ENCODE results near the gene SEPTIN1. TPM values are rescaled to one million over a fixed set of nuclear protein-coding genes. Genes with fewer than 3 reads are reported as not detected.

Gene SEPTIN1
- total RNA-seq, 2 donors from 2014 or later: 198 to 216 TPM

DNA sequence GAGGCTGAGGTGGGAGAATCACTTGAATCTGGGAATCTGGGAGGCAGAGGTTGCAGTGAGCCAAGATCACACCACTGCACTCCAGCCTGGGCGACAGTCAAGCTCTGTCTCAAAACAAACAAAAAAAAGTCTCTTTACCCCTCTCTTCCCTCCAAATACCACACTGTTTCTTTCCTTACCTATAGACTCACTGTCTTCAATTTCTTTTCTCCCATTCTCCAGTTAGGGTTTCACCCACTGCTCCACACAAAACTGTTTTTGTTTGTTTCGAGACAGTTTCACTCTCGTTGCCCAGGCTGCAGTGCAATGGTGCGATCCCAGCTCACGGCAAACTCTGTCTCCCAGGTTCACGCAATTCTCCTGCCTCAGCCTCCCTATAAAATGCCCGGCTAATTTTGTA lies 21.2 kb downstream of the SEPTIN1 start:
- no peaks in the 10 kb centered on the region for H3K9me3 Mint-ChIP-seq
- H3K27ac Mint-ChIP-seq: no peak overlapping the region
- peaks cover 28% of the 10 kb centered on the region for H3K4me1 Mint-ChIP-seq
- ATAC-seq (replicated peaks): no peak
- H3K4me3 Mint-ChIP-seq: no peak overlapping the region
- peaks cover 89% of the 10 kb centered on the region for H3K36me3 Mint-ChIP-seq (ENCODE audit: low read depth)
- H3K27me3 Mint-ChIP-seq: no peaks in the 10 kb centered on the region

DNA sequence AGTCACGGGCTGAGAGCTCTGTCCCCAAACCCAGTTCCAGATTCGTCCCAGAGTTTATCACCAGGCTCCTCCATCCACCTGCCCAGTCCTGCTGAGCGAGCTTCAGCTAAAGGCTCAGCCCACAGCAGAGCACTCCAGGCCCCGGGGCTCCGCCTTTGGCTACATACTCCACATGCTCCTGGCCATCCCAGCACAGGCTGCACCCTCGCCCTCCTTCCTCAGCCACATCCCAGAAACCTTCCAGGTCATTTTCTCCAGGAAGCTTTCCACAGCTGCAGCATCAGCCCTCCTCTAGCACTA lies 22.5 kb downstream of the SEPTIN1 start:
- Mint-ChIP-seq H3K4me1 (peaks cover 23% of the 10 kb centered on the region), H3K4me3 (no peak overlapping the region), H3K36me3 (ENCODE audit: low read depth) (peaks cover 87% of the 10 kb centered on the region), H3K9me3 (no peaks in the 10 kb centered on the region), H3K27me3 (no peaks in the 10 kb centered on the region), H3K27ac (peak overlapping the region; percentile 57)
- ATAC-seq (replicated peaks): no peak

DNA sequence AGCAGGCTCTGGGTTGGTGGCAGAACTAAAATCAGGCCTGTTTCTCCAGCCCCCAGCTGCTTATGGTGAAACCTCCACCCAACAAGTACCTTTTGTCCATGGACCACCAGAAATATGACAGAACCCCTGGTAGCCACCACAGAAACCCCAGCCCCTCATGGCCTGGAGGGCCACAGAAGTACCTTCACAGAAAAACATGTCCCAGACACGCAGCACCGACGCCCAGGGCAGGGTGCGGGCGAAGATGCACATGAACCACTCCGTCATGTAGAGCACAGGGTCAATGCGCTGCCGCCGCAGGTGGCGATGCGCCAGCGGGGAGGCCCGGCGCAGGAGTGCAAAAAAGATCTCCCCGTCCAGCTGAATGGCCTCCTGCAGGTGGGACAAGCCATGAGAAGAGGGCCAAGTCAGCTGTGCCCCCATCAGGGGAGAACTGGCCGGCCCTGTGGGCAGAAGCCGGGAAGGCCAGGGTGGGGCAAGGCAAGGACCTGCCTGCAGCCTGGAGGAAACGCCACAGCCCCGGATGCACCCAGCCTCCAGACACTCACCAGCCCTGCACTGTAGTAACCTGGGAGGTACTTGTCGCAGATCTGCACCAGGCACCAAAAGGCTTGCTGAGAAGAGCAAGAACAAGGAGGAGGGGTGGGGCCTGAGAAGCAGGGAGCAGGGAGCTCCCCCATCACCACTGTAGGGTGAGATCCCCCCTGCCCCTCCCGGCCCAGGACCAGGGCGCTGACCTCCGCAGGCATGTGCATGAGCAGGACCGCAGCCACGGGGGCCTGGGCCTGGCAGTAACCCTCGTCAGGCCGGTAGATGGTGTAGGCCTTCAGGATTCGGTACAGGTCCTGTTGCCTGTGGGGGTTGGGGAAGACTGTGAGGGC lies 23.1 kb downstream of the SEPTIN1 start:
- Mint-ChIP-seq H3K4me1 (peaks cover 27% of the 10 kb centered on the region), H3K27ac (no peak overlapping the region), H3K36me3 (ENCODE audit: low read depth) (peaks cover 87% of the 10 kb centered on the region), H3K27me3 (no peaks in the 10 kb centered on the region), H3K9me3 (no peaks in the 10 kb centered on the region), H3K4me3 (no peak overlapping the region)
- no peak for ATAC-seq (replicated peaks)

DNA sequence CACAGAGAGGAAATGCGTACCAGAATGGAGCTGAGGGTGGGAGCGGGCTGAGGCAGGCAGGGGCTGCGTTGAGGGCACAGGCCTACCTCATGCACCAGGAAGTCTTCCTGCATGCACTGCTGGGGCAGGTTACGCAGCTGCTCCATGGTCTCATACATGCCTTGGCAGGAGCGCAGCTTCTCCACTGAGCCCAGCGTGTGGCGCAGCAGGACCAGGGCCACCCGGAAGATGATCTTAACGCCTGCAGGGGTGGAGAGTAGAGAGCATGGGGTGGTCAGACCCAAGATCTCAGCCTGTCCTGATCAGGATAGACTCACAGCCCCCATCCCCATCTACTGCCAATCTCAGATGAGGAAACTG lies 23.8 kb downstream of the SEPTIN1 start:
- Mint-ChIP-seq H3K4me1 (peaks cover 28% of the 10 kb centered on the region), H3K27me3 (no peaks in the 10 kb centered on the region), H3K27ac (no peak overlapping the region), H3K36me3 (ENCODE audit: low read depth) (peaks cover 87% of the 10 kb centered on the region), H3K9me3 (no peaks in the 10 kb centered on the region), H3K4me3 (no peak overlapping the region)
- no peak for ATAC-seq (replicated peaks)

DNA sequence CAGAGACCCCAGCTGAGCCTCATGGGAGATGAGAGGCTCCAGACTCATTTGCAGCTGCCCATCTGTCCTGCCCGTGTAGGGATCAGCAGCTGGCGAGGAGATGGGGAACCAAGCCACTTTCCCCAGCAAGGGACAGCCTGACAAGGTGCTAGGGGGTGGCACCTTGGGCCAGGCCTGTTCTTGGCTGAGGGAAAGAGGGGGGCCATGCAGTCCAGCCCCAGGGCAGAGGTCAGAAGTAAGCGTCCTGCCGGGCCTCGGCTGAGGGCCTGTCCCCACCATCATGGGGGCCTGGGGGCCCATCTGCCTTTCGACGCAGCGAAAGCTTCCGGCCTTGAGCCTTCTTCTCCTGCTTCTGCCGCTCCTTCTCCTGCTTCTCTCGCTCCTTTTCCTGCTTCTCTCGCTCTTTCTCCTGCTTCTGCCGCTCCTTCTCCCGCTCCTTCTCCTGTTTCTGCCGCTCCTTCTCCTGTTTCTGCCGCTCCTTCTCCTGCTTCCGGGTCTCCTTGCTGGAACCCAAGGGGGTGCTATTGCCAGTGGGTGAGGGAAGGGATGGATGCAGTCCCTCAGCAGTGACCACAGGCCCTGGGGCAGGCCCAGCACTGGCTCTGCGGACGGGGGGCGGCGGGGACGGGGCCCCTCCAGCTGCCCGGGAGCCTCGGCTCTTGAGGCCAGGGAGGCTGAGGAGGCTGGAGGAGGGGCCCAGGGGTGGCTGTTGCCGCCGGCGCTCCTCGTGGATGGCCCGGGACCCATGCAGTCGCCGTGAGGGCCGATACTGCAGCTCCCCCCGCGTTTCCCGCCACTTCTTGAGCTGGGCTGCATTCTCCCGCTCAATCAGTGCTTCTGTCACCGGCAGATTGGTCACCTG lies 24.4 kb downstream of the SEPTIN1 start:
- Mint-ChIP-seq H3K4me3 (no peak overlapping the region), H3K9me3 (no peaks in the 10 kb centered on the region), H3K27me3 (no peaks in the 10 kb centered on the region), H3K4me1 (peaks cover 23% of the 10 kb centered on the region), H3K27ac (no peak overlapping the region), H3K36me3 (ENCODE audit: low read depth) (peaks cover 87% of the 10 kb centered on the region)
- no peak for ATAC-seq (replicated peaks)

DNA sequence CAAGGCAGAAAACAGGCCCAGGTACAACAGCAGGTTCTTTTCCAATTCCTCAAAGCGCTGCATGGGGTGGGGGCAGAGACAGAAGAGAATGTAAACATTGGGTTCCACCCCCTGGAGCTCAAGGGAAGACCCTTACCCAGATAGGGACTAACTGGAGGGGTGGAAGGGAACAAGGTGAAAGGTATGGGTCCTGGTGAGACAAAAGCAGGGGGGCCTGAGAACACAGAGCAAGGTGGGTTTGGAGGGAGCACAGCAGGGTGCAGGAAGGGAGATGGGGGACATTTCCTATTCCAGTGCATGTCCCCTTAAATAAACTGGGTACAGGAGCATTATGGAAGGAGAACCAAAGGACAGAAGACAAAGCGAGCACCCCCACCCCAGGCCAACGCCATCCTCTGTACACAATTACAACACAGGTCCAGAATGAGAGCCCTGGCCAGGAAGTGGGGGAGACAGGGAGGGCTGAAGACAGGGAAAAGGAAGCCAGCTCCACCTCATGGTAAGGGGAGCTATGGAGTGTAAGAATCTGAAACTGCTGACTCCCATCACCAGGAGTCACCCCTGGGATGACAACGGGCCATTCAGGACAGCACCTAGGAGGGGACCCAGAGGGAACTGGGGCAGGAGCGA lies 25.2 kb downstream of the SEPTIN1 start:
- Mint-ChIP-seq H3K36me3 (ENCODE audit: low read depth) (peaks cover 87% of the 10 kb centered on the region), H3K4me3 (no peak overlapping the region), H3K9me3 (no peaks in the 10 kb centered on the region), H3K27me3 (no peaks in the 10 kb centered on the region), H3K27ac (peak overlapping the region; percentile 98), H3K4me1 (peaks cover 18% of the 10 kb centered on the region)
- no peak for ATAC-seq (replicated peaks)

DNA sequence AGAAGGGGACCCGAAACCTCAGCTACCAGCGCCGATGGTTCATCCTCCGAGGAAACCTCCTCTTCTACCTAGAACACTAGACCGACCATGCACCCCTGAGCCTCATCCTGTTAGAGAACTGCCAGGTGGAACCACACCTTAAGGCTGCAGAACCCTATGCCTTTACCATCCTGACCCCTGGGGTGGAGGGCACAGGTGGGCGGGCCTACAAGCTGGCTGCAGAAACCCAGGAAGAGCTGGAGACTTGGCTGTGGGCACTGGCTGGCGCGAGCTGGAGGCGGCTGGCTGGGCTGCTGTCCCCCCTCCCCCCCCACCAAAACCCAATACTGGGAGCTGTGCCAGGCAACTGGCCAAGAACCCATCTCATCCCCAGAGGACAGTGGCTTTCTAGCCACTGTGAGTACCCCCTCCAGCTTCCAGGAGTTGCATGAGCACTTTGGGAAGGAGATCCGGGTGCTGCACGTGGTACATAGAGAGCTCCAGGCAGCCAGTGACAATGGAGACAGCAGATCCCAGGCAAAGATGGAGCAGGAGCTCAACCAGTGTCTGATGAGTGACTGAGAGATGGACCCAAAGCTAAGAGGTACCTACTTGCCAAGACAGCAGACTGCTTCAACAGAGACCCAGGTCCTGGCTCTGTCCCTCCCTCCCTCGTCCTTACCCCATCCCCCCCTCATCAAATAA lies 25.8 kb downstream of the SEPTIN1 start:
- Mint-ChIP-seq H3K27ac (peak overlapping the region; percentile 98), H3K4me3 (peak overlapping the region; percentile 93), H3K9me3 (no peaks in the 10 kb centered on the region), H3K36me3 (ENCODE audit: low read depth) (peaks cover 87% of the 10 kb centered on the region), H3K27me3 (no peaks in the 10 kb centered on the region), H3K4me1 (peaks cover 18% of the 10 kb centered on the region)
- ATAC-seq (replicated peaks): no peak

DNA sequence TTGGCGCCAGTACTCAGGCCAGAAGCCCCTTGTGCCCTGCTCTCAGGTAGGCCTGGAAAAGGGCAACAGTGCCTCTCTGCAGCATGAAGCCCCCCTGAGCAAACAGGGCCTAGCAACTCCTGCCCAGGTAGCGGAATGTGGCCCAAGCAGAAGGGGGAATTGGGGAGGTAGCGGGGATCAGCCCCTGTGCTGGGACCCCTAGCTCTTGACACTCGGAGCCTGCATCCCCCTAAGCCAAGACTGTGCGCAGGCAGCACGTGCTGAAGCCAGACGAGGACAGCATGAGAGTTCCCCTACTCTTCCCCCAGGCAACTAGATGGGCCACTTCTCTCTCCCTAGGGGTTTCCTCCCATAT lies 26.4 kb downstream of the SEPTIN1 start:
- H3K4me3 Mint-ChIP-seq: peak overlapping the region; percentile 93
- no peak for ATAC-seq (replicated peaks)
- peak overlapping the region; percentile 98 for H3K27ac Mint-ChIP-seq
- H3K27me3 Mint-ChIP-seq: no peaks in the 10 kb centered on the region
- peaks cover 87% of the 10 kb centered on the region for H3K36me3 Mint-ChIP-seq (ENCODE audit: low read depth)
- no peaks in the 10 kb centered on the region for H3K9me3 Mint-ChIP-seq
- H3K4me1 Mint-ChIP-seq: peaks cover 24% of the 10 kb centered on the region

DNA sequence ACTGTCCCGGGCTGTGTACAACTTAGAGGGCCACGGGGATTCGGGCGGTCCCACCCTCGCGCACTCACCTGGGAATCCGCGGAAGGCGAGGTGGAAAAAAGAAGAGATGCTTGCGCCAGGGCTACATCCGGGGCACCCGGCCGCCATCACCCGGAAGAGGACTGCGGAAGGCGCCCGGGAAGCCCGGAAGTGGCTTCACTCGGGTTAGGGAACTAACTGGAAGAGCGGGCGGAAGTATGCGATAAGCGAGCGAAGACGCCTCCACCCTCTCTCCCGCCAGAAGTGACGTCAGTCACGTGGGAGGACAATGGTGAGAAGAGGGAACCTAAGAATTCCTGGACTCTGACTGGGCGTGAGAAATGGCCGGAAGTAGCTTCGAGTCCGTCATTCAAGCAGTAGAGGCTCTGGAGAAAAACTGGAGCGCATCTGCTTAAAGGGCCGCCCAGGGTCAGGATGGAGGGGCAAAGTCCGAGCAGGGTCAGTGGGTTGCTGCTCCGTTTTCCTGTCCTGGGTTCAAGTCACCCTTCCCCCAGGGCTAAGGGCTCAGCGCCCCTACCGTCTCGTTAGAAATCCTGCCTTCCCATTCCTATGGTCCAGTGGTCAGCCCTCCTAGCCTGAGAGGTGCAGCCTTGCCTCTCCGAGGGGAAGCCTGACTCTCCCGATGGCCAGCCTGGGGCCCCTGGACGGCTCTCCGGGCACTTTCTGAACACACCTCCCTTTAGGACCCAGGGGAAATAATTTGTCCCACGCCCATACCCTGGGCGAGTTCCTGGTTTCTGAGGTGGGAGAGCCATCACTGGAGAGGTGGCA lies 27.0 kb downstream of the SEPTIN1 start, which contains the start of gene CD2BP2:
Gene CD2BP2 (minus strand): TSS at position 165 of the 810 bp plus-strand sequence. CDS start 627 bp downstream, outside the sequence.
- peaks cover 28% of the 10 kb centered on the region for H3K4me1 Mint-ChIP-seq
- ATAC-seq (replicated peaks): peak; percentile 89
- H3K36me3 Mint-ChIP-seq (ENCODE audit: low read depth): peaks cover 87% of the 10 kb centered on the region
- peak within 1 kb of the TSS; percentile 98 for H3K27ac Mint-ChIP-seq
- H3K27me3 Mint-ChIP-seq: no peaks in the 10 kb centered on the region
- H3K9me3 Mint-ChIP-seq: no peaks in the 10 kb centered on the region
- peak within 1 kb of the TSS; percentile 93 for H3K4me3 Mint-ChIP-seq

DNA sequence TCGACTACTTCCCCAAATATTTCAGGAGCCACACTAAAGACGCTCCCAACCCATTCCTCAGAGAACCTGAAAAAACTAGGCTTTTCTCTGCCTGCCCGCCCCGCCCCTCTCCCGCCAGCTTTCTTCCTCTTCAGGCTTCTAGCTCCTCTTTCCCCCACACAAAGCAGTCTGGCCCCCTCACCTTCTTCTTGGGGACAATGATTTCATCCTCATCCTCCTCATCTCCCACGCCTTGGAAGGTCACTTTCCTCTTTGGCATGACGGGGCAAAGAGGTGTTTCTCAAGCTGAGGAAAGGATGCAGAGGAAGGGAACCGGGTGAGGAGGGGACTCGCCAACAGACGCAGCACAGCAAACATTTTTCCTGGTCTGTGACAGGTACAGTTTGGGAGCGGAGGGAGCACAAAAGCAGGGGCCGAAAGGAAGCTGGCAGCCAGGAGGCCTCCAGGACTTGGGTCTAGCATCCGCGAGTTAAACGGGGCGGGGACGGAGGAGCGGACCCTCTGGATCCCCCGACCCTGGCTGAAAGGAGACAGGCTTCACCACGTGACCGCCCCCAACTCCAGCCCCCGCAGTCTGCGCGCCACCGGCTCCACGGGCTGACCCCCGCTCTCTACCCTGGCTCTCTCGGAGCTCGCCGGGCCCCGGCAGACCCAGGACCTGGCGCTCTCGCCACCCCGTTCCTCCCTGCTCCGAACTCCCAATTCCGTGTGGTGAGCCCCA lies 27.8 kb downstream of the SEPTIN1 start:
- Mint-ChIP-seq H3K27ac (peak overlapping the region; percentile 98), H3K9me3 (no peaks in the 10 kb centered on the region), H3K36me3 (ENCODE audit: low read depth) (peaks cover 88% of the 10 kb centered on the region), H3K27me3 (no peaks in the 10 kb centered on the region), H3K4me3 (peak overlapping the region; percentile 93), H3K4me1 (peaks cover 31% of the 10 kb centered on the region)
- peak; percentile 33 for ATAC-seq (replicated peaks)

DNA sequence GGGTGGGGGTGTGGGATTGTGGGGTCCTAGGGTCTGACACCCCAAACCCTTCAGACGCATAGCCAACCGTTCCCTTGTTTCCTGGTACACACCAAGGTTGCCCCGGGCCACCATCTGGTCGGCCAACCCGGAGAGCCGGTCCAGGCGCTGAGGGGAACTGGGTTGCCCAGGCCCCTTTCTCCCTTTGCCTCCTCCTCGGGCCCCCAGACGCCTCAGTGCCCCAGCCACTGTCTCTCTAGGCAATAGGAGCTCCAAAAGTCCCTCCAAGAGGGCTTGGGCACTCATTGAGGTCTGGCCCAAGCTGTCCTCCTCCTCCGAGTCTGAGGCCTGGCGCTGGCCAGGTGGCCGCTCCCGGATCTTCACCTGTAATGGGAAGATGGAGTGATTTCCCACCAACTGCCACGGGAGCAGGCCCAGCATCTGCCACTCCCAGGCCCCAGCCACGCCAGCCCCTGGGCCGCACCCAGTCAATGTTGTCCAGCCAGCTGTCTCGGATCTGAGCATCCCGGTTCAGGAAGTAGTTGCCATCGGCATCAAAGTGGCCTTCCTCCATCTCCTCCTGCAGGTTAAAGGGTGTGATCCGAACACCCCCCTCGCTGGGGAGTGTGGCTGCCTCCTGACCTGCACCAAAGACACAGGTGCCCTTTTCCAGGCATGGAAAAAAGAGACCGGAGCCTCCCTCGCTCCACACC lies 28.8 kb downstream of the SEPTIN1 start:
- Mint-ChIP-seq H3K27me3 (no peaks in the 10 kb centered on the region), H3K27ac (peak overlapping the region; percentile 98), H3K36me3 (ENCODE audit: low read depth) (peaks cover 91% of the 10 kb centered on the region), H3K4me1 (peaks cover 31% of the 10 kb centered on the region), H3K4me3 (peak overlapping the region; percentile 93), H3K9me3 (no peaks in the 10 kb centered on the region)
- no peak for ATAC-seq (replicated peaks)

DNA sequence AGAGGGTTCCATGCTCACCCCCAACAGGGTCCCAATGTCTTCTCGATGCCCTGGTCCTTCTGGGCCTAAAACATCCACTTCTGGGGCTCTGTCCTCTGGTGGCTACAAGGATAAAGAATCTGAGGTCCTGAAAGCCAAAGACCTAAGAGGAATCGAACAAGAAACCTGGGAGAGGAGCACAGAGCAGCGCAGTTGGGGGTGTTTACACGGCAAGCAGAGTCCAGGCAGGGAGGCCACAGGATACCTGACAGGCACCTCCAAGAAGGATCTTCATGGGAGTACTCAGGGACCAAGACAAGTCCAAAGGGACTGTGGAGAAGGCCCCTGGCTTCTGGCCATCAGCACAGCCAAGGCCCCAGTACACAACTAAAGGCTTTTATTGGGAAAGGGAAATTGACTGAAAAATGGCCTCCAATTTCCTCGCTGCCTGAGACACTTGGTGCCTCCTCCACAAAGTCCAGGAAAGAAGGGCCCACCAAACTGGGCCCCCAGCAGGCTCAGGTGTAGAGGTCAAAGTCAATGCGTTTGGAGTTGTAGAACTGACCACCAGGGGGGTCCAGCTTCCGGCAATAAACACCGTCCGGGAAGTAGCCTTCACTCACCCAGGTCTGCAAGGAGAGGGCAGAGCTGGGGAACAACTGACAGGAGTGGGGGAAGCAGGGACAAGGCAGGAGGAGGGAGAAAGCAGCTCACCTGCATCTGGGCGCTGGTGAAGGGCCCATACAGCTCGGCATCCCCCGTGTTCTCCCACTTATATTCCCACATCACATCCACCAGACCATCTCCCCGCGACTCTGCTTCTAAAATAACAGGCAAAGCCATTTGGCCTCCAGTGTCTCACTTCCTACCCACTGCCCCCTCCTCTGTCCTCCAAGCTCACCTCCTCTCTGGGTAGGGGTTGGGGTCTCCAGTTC lies 29.6 kb downstream of the SEPTIN1 start:
- Mint-ChIP-seq H3K27ac (peak overlapping the region; percentile 87), H3K9me3 (no peaks in the 10 kb centered on the region), H3K36me3 (ENCODE audit: low read depth) (peaks cover 86% of the 10 kb centered on the region)

More for the DNA sequence above, 29.6 kb downstream of the SEPTIN1 start:
- Mint-ChIP-seq H3K4me1 (peaks cover 31% of the 10 kb centered on the region), H3K4me3 (peak overlapping the region; percentile 93), H3K27me3 (no peaks in the 10 kb centered on the region)
- no peak for ATAC-seq (replicated peaks)
